ENCODE measurements around the gene GLT6D1.

GLT6D1 gene

GRCh38 chr9:135582966-135583687 lies 56.2 kb downstream of the GLT6D1 start:
- no peak for FAIRE-seq

GRCh38 chr9:135582541-135582940 lies 56.8 kb downstream of the GLT6D1 start:
- no peak for FAIRE-seq

- no peak for FAIRE-seq
These were observed 57.5 kb downstream of the GLT6D1 start for GRCh38 chr9:135581636-135582426.

- FAIRE-seq = no peak
These were observed 58.5 kb downstream of the GLT6D1 start for GRCh38 chr9:135580664-135581380.

- FAIRE-seq = no peak
These were observed 59.3 kb downstream of the GLT6D1 start for GRCh38 chr9:135579889-135580660.

GRCh38 chr9:135579356-135579755 lies 60.0 kb downstream of the GLT6D1 start:
- FAIRE-seq = no peak

GRCh38 chr9:135577256-135577655 lies 62.1 kb downstream of the GLT6D1 start:
- FAIRE-seq = no peak

GRCh38 chr9:135575995-135576631 lies 63.2 kb downstream of the GLT6D1 start:
- no peak for FAIRE-seq

- no peak for FAIRE-seq
These were observed 64.4 kb downstream of the GLT6D1 start for GRCh38 chr9:135574943-135575342.

- no peak for FAIRE-seq
These were observed 65.0 kb downstream of the GLT6D1 start for GRCh38 chr9:135574331-135574730.
